TTC549 (cell line): Measurements from ENCODE around the gene VOPP1.

Source experiments
- FAIRE-seq: peaks from 2 replicates; lab custom pipeline; 2012; peaks lifted over from hg19 to GRCh38; lab: Jason Lieb, UNC

VOPP1 gene

DNA sequence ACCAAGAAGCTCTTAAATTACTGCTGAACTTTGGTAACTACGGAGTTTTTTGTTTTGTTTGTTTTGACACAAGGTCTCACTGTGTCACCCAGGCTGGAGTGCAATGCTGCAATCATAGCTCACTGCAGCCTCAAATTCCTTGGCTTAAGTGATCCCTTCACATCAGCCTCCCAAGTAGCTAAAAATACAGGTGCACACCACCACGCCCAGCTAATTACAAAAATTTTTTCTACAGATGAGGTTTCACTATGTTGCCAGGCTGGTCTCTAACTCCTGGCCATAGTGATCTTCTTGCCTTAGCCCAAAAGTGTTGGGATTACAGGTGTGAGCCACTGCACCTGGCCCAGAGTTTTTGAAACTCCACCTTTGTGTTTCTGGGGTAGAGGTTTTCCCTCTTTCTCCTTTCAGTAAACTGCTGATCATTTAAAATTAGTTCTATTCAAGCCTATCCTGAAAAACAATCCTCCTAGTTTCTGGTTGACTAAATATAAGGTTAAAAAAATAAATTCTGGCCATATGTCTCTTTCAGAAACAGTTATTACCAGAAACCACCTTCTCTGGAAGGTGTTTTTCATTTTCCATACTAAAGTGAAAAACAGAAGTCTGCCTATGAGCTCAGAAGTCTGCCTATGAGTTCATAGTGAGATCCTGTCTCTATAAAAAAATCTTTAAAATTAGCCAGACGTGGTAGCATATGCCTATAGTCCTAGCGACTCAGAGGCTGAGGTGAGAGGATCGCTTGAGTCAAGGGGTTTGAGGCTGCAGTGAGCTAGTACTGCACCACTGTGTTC is 63.9 kb downstream of the VOPP1 start:
- no peak for FAIRE-seq

GRCh38 chr7:55507743-55508142 is 64.6 kb downstream of the VOPP1 start:
- no peak for FAIRE-seq

DNA sequence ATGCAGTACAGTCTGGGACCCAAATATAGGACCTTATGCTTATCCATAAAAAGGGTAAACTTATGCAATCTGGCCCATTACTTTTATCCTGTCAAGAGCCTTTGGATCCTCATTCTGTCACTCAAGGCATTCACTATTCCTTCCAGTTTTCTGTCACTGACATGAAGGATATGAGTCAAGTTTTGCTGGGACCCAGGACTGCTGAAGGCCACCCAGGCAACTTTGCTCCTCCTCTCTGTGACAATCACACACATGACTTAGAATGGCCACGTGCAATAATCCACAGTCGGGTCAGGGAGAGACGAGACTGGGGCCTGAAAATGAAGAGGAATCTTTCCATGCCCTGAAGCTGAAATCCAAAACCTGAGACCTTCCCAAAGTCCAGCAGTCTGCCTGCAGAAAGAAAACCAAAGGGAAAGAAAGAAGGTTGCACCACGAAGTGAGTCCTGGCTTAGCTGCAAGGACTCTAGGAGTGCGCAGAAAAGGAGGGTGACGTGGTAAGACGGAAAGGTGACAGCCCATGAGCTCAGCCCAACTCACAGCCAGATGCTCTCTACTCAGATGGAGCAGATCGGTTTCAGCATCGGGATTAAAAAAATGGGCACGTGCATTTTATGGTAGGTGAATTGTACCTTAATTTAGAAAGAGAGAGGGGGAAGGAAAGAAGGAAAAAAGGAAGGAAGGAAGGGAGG is 67.2 kb downstream of the VOPP1 start:
- FAIRE-seq, result no peak

GRCh38 chr7:55504093-55504859 is 68.0 kb downstream of the VOPP1 start:
- no peak for FAIRE-seq

- no peak for FAIRE-seq
These were observed 69.4 kb downstream of the VOPP1 start for GRCh38 chr7:55502858-55503440.

DNA sequence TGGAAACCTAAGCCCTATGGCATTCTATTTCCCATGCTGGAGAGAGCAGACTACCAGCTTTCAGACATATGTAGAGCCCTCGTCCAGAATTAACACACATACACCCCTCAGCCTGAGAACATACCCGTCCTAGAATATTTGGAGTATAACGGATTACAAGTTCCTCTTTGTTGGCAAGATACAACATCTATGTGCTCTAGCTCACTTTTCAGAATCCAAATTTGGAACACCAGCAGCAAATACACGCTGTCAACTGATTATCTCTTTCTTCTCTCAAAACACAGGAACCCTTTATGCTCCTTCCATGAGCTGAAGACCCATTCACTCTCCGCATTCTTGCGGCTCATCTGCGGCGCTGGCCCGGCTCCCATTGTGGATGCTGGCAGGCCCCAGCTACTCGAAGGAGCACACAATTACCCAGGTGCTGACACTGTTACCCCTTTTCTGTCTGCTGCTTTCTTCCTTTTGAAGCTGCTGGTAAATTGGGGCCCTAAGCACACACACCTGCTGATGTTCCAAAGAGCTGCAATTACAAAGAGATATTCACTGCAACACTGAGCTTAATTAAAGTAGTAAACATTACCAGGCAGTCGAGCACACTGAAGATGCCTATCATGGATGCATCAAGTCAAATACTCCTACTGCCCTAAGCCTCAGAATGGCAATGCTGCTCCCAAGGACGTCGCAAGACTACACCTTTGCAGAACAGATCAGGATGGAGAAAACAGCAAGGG is 70.0 kb downstream of the VOPP1 start:
- FAIRE-seq, result no peak

DNA sequence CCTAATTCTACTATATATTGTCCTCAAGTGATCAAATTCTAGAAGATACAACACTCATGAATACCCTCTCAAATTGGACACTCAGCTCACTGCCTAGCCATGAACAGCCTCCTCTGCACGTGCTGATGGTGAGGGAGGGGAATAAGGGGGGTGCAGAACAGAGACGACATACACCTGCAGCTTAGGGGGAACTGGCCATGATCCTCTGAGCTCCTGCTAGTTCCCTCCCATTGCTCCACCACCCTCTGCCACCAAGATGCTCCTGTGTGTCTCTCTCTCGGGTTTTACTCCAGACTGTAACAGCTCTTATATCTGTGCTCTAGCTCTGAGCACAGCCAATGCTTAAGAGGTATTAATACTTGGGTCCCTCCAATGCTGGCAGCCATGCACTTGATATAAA is 70.7 kb downstream of the VOPP1 start:
- FAIRE-seq, result no peak

DNA sequence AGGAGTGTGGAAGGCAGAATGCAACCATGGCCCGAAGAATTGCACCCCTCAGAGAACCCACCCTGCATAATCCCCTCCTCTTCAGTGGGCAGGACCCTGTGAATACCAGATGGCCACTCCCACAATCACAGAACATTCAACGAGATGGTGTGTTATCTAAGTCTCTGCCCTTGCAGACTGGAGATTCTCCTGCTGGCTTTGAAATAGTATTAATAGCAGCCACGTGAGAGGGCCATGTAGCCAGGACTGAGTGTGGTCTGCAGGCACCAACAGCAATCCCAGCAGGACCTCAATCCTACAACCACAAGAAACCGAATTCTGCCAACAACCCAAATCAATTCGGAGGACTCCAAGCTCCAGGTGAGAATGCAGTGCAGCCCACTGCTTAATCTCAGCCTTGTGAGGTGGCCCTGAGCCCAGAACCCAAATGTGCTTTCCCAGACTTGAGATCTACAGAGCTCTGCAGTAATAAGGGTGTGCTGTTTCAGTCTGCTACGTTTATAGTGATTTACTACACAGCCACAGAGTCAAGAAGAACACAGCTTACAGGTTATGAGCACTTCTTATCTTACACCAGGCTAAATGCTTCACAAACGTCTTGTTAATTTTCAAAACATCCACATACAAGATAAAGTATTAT is 72.1 kb downstream of the VOPP1 start:
- no peak for FAIRE-seq

DNA sequence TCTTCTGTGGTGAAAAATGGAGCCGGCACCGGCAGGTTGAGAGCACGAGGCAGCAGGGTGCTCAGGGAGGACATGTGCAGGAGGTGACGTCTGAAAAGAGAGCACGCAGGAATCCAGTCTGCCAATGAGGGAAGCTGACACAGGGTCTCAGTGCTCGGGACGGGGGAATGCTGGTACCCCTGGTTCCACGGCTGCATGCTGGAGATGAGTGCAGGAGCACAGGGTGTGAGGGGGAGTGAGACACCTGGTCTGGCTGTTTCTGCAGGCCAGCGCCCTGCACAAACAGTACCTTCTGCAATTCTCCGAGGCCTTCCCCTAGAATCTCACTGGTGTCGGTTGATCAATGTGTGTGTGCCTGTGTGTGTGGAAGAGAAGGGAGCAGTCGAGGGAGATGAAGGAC is 72.7 kb downstream of the VOPP1 start:
- no peak for FAIRE-seq

- FAIRE-seq, result no peak
These were observed 73.5 kb downstream of the VOPP1 start for GRCh38 chr7:55498770-55499169.

GRCh38 chr7:55498142-55498541 is 74.2 kb downstream of the VOPP1 start:
- FAIRE-seq, result no peak

GRCh38 chr7:55497521-55497920 is 74.8 kb downstream of the VOPP1 start:
- no peak for FAIRE-seq

GRCh38 chr7:55496906-55497305 is 75.4 kb downstream of the VOPP1 start:
- FAIRE-seq, result no peak

DNA sequence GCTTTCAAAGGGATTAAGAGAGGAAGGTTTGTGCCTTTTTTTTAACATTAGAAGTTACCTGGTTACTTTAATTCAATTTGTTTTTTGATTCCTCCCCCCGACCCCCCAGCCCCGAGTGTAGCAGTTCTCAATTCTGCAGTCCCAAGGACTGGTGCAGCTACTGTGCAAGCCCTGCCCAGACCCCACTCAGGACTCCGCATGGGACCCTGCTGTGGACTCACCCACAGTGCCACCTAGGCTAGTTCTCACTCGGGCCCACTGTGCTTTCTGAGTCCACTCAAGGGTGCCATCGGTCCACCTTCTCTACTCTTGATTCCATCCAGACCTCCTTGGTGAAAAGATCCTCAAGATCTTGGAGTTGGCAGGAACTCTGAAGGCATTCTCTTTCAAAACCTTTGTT is 77.4 kb downstream of the VOPP1 start:
- no peak for FAIRE-seq

DNA sequence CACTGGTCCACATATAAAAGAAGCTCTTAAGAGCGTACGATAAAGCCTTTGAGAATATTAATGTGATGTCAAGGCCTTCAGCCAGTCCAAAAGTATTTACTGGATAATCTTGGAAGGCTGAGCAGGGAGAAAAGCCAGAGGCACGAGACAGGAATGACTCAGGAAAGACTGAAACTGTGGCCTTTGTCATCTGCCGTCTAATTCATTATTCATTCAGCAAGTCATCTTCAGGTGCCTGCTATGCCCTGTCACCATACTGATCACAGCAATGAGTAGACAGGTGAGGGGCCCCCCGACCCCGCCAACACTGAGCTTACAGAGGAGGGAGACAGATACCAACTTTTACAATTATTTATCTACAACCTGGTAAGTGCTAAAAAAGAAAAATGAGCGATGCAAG is 78.9 kb downstream of the VOPP1 start:
- FAIRE-seq, result no peak

- no peak for FAIRE-seq
These were observed 81.0 kb downstream of the VOPP1 start for GRCh38 chr7:55491346-55491745.

DNA sequence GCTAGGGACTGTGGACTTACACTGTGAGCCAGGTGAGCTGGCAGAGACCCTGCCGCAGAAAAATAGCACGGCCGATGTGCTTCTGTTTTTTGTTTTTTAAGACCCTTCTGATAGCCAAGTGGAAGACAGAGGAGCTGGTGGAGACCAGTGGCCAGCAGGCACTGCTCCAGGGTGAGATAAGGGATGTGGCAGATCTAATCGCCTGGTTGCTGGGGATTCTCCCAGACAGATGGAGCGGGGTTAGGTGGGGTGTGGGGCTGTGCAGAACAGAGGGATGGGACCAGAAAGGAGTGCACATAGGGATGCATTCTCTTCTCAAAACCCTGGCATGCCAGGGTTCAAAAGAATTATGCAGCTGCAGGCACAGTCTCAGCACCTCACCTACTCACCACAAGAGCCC is 82.2 kb downstream of the VOPP1 start:
- no peak for FAIRE-seq

- no peak for FAIRE-seq
These were observed 82.8 kb downstream of the VOPP1 start for GRCh38 chr7:55489552-55489951.

DNA sequence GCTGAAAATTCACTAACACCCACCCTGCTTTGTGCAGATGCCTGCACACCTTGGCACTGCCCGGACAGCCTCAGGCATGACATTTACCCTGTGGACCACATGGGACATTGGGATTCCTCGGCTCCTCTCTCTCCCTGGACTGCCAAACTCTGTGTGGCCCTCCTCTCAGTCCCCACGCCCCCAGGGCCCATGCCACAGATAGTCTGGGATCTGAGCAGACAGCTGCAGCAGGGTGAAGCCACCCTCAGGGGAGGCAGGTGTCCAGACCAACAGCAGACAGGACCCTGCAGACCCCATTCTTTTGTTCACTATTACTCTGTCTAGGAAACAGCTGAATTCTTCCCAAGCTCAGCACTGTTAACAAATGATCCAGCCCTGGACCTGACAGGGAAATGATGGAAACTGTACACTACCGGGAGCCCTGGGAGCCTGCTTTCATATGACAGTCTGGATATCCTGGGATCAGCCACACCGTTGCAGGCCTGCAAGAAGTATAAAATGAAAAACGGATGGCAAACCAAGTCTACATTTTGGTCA is 83.4 kb downstream of the VOPP1 start:
- FAIRE-seq, result no peak

- FAIRE-seq, result no peak
These were observed 84.1 kb downstream of the VOPP1 start for GRCh38 chr7:55488216-55488615.

- FAIRE-seq, result no peak
These were observed 85.3 kb downstream of the VOPP1 start for GRCh38 chr7:55486991-55487390.
